Adrenal gland (tissue), 12 donors: Measurements from ENCODE around the gene MYG1. TPM values are rescaled to one million over a fixed set of nuclear protein-coding genes. Genes with fewer than 3 reads are reported as not detected.

Experiments used
- DNase-seq, 7 donors: peaks; one replicate each; pipeline ENCODE4 v3.0.0-alpha.2; 2019 to 2020
- H3K27ac ChIP-seq, 5 donors: fragments of 200-600 bp; sonication (generic) in 4 of 5; 1 replicate in 3 of 5; 2 replicates in 2 of 5; pipeline versions ENCODE4 v1.5.1 to v1.8.0; 2016 to 2020; ENCODE audit warnings: mild to moderate bottlenecking in 1 of 5
- H3K27me3 ChIP-seq: fragments of 200-600 bp; 2 replicates; pipeline ENCODE4 v1.8.0; 2021
- H3K36me3 ChIP-seq, 2 donors: fragments of 200-600 bp; replicated peaks in 1 of 2; 1 replicate in 1 of 2; 2 replicates in 1 of 2; pipeline versions ENCODE4 v1.5.1 to v1.8.0; 2018 to 2022
- H3K4me1 ChIP-seq, 2 donors: fragments of 200-600 bp; replicated peaks in 1 of 2; 1 replicate in 1 of 2; 2 replicates in 1 of 2; pipeline versions ENCODE4 v1.5.1 to v1.8.0; 2018 to 2021
- H3K4me3 ChIP-seq, 4 donors: fragments of 200-600 bp; sonication (generic) in 3 of 4; one replicate each; pipeline ENCODE4 v1.5.1; 2016 to 2018
- H3K9me3 ChIP-seq, 3 donors: fragments of 200-600 bp; sonication (generic) in 1 of 3; replicated peaks in 1 of 3; 1 replicate in 2 of 3; 2 replicates in 1 of 3; pipeline versions ENCODE4 v1.5.1 to v1.8.0; 2016 to 2021
- POLR2A ChIP-seq, 2 donors: fragments of 450-650 bp; IDR thresholded peaks; one replicate each; pipeline ENCODE4 v1.6.1; 2017; ENCODE audit warnings: antibody characterized with exemption in 2 of 2, mild to moderate bottlenecking in 2 of 2, moderate library complexity in 1 of 2
- WGBS, 4 donors: extraction: QIAGEN DNeasy Blood & Tissue Kit in 2 of 4; methylation state at CpG; one replicate each; pipeline versions ENCODE4 v1.1.5 to v1.1.7; 2013 to 2017; 5-methylcytosine and 5-hydroxymethylcytosine counted together
- intact Hi-C, 2 donors: fragments of 100-400 bp; cut with DNase I; formaldehyde crosslinking; loops; one replicate each; pipeline versions ENCODE4 v1.14.1 to v1.15.0; 2022 to 2023
- polyA plus RNA-seq, 3 donors: library from polyadenylated mRNA; stranded (reverse); fragments of 200-250 nt in 2 of 3; fragments of 350-450 nt in 1 of 3; fragmentation: Illumina TruSeq in 1 of 3; extraction: RNeasy Lipid Tissue Mini Kit (QIAGEN cat#74804) in 1 of 3; gene quantifications; one replicate each; pipeline ENCODE4 v1.2.3, GENCODE V29; 2013 to 2014
- total RNA-seq, 9 donors: library from RNA; depleted of rRNA in 4 of 9; stranded (reverse); fragments of >200 nt in 4 of 9; fragments of 120-200 nt in 1 of 9; fragmentation: NEBNext Ultra II Directional in 1 of 9; extraction: Animal tissue kit (Norgen Biotek cat#: 25700) in 1 of 9; gene quantifications; one replicate each; pipeline versions ENCODE4 v1.1.0 to v1.2.4, GENCODE V29; 2013 to 2023
- TF ChIP-seq, protein P1 (sequence below), 6 experiments: fragments of 450-650 bp in 4 of 6; fragments of 200-600 bp in 2 of 6; sonication (generic) in 1 of 6; IDR thresholded peaks; 1 replicate in 5 of 6; 2 replicates in 1 of 6; pipeline versions ENCODE4 v1.5.1 to v1.8.0; 2016 to 2021; ENCODE audit warnings: antibody characterized with exemption in 6 of 6, mild to moderate bottlenecking in 2 of 6, moderate library complexity in 1 of 6
- donor health status: healthy with polysubstance abuse.
- donor health status: Bipolar disorder and iron deficiency.
- donor health status: DM: yes; HTN: yes; CAD: no.
- donor health status: DM: no; HTN: no; CAD: no.
- donor health status: DM: no; HTN: no; CAD: no.
- donor health status: DM: yes; HTN: yes; CAD: no.

The MYG1 gene
- total and polyA plus RNA-seq, 12 donors: 45.9 to 240 (median 70.6) TPM

DNA sequence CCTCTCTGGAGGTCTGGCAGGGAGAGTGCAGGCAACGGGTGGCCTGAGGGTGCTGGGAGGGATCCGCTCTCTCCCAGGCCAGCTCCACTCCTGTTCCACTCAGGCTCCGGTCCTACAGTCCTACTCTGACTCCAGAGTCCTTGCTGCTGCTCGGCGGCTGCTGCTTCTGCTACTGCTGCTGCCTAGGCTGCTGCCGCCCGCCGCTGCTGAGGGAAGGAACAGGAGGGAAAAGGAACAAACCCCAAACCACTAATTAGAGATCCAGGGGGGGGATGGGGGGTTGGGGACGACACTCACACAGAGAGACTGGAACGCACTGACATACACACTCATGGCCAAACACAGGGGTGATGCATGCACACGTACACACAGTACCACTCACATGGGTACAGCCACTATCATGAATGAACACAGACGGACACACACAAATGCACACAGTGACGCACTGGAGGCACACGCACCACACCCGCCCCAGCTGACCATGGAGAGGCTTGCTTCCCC lies 36.7 kb downstream of the MYG1 start, which contains the start of gene SP7:
Gene SP7, minus strand, starts transcription at position 174 of the 501 bp plus-strand sequence. CDS start 708 bp downstream, outside the sequence.
- Histone ChIP-seq H3K4me3 (no peak within 1 kb of the TSS), H3K4me1 (no peaks in the 10 kb centered on the region), H3K27ac (no peak within 1 kb of the TSS), H3K9me3 (no peaks in the 10 kb centered on the region), H3K27me3 (peaks cover 10% of the 10 kb centered on the region), H3K36me3 (no peaks in the 10 kb centered on the region)
- intact Hi-C loops: loop anchor here in 1 of 2 donors (5.0 kb wide), 1 partner anchor 86 kb away; the partner anchor contains the start of gene AMHR2
- no peak for TF ChIP-seq POLR2A (IDR thresholded peaks at IDR 0.05)
- DNase-seq: no peak
- WGBS, 4 donors: 38 to 62% (median 53%) methylated on average over 8 to 15 of the region's 15 CpGs

DNA sequence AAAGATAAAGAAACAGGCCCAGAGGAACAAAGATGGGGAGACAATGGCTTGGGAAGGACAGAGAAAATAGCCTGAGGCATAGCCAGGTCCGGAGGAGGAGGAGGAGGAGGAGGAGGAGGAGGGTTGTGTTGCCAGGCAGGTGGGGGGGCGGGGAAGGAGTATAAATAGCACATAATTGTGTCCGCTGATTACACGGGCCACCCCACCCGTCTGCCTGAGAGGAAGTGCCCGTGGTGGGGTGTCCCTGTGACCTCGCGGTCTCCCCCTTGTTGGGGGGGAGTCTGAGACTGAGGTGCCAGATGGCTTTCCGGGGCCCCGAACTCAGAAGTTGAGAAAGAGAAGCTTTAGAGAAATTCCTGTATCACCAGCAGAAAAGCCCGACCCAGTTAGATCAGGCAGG lies 38.5 kb downstream of the MYG1 start:
- H3K36me3 ChIP-seq: no peaks in the 10 kb centered on the region
- intact Hi-C loops: loop anchor here in 1 of 2 donors (5.0 kb wide), 1 partner anchor 84 kb away; the partner anchor contains the start of gene AMHR2
- 26 to 39% (median 32%) methylated on average over 11 of the region's 11 CpGs for WGBS, 4 donors
- H3K27me3 ChIP-seq: peaks cover 10% of the 10 kb centered on the region
- no peaks in the 10 kb centered on the region for H3K4me1 ChIP-seq
- no peak overlapping the region for H3K27ac ChIP-seq
- TF ChIP-seq, protein P1, sequence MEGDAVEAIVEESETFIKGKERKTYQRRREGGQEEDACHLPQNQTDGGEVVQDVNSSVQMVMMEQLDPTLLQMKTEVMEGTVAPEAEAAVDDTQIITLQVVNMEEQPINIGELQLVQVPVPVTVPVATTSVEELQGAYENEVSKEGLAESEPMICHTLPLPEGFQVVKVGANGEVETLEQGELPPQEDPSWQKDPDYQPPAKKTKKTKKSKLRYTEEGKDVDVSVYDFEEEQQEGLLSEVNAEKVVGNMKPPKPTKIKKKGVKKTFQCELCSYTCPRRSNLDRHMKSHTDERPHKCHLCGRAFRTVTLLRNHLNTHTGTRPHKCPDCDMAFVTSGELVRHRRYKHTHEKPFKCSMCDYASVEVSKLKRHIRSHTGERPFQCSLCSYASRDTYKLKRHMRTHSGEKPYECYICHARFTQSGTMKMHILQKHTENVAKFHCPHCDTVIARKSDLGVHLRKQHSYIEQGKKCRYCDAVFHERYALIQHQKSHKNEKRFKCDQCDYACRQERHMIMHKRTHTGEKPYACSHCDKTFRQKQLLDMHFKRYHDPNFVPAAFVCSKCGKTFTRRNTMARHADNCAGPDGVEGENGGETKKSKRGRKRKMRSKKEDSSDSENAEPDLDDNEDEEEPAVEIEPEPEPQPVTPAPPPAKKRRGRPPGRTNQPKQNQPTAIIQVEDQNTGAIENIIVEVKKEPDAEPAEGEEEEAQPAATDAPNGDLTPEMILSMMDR (IDR thresholded peaks at IDR 0.05): no peak
- no peak for TF ChIP-seq POLR2A (IDR thresholded peaks at IDR 0.05)
- no peaks in the 10 kb centered on the region for H3K9me3 ChIP-seq
- DNase-seq: no peak
- H3K4me3 ChIP-seq: no peak overlapping the region

DNA sequence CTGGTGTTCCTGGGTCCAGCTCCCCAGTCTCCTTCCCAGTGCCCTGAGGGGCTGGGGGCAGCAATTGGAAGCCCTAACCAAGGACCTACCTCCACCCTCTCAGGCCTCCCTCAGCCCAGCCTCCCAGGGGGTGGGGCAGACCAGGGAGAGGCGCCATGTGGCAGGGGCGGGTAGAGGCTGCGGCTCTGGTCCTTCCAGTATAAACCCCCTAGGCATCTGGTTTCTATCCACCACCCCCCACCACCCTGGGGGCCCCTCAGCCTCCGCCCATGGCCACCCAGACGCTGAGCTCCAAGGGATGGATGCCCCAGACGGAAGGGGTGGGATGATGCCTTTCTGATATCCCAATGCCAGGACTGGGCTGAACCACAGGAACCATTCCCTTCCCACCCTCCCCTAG lies 39.4 kb downstream of the MYG1 start:
- intact Hi-C loops: loop anchor here in 1 of 2 donors (5.0 kb wide), 1 partner anchor 83 kb away; the partner anchor contains the start of gene AMHR2
- WGBS, 4 donors: 35 to 54% (median 46%) methylated on average over 2 to 6 of the region's 6 CpGs
- TF ChIP-seq, protein P1 (IDR thresholded peaks at IDR 0.05): no peak
- TF ChIP-seq POLR2A (IDR thresholded peaks at IDR 0.05): no peak
- Histone ChIP-seq H3K27ac (no peak overlapping the region), H3K27me3 (peaks cover 10% of the 10 kb centered on the region), H3K4me3 (no peak overlapping the region), H3K4me1 (no peaks in the 10 kb centered on the region), H3K36me3 (no peaks in the 10 kb centered on the region), H3K9me3 (no peaks in the 10 kb centered on the region)
- DNase-seq: no peak

DNA sequence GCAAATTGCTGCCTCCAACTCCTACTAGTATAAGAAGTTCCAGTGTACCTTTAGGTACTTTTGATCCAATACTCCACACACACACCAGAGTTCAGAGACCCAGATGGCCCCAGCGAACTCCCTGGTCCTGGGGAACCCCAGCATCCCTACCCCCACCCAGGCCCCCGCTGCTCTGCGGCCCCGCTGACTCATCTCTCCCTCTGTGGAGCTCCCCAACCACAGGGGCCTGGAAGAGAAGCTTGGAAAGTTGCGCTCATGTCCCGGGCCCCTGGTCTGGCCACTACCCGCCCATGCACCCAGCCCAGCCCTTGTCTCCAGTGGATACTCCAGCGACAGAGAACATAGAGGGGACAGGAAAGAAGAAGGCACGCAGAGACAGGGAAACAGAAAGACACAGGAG lies 40.9 kb downstream of the MYG1 start:
- no peak for DNase-seq
- Histone ChIP-seq H3K4me3 (no peak overlapping the region), H3K36me3 (no peaks in the 10 kb centered on the region), H3K27me3 (peaks cover 10% of the 10 kb centered on the region), H3K27ac (no peak overlapping the region), H3K4me1 (peaks cover 0 to 5% of the 10 kb centered on the region in 2 donors), H3K9me3 (no peaks in the 10 kb centered on the region)
- intact Hi-C loops: loop anchor here in 1 of 2 donors (10.0 kb wide), 1 partner anchor 174 kb away; no protein-coding TSS in a partner anchor
- WGBS, 4 donors: 74 to 87% (median 81%) methylated on average over 7 to 9 of the region's 9 CpGs
- no peak for TF ChIP-seq POLR2A (IDR thresholded peaks at IDR 0.05)

DNA sequence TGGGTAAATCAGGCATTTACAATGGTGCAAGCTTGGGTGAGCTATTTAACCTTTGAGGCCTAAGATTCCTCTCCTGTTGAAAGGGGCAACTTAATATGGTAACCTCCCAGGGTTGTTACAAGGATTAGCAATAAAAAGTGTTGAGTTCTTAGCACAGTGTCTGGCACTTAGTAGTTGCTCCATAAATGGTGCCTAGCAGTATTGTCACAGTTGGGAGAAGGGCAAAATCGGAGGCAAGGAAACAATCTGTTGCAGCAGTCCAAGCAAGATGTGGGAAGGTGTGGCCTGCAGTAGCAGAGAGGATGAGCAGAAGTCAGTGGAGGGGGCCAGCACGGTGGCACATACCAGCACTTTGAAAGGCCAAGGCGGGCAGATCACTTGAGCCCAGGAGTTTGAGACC lies 44.0 kb downstream of the MYG1 start:
- intact Hi-C loops: loop anchor here in 1 of 2 donors (10.0 kb wide), 1 partner anchor 171 kb away; no protein-coding TSS in a partner anchor
- H3K27me3 ChIP-seq: peaks cover 6% of the 10 kb centered on the region
- H3K36me3 ChIP-seq: no peaks in the 10 kb centered on the region
- 62 to 65% (median 64%) methylated on average over 3 of the region's 3 CpGs for WGBS, 4 donors
- H3K4me3 ChIP-seq: no peak overlapping the region
- no peak overlapping the region for H3K27ac ChIP-seq
- TF ChIP-seq, protein P1 (IDR thresholded peaks at IDR 0.05): no peak
- TF ChIP-seq POLR2A (IDR thresholded peaks at IDR 0.05): no peak
- no peaks in the 10 kb centered on the region for H3K9me3 ChIP-seq
- H3K4me1 ChIP-seq: peaks cover 0 to 12% of the 10 kb centered on the region in 2 donors
- no peak for DNase-seq
